B cell (primary cell): Measurements from ENCODE around the gene ITFG1. TPM values are rescaled to one million over a fixed set of nuclear protein-coding genes. Genes with fewer than 3 reads are reported as not detected.
"Not testable (repeated sequence)": the region's sequence is repeated elsewhere in the genome, so short reads cannot be mapped to it uniquely, and the experiment has no call there.

Source experiments
- ATAC-seq: fragments of 200-7000 bp; cut with Tn5 transposase; one replicate; pipeline ENCODE4 v1.10.0; 2021; ENCODE audit warnings: low read depth, mild to moderate bottlenecking, moderate number of reproducible peaks, moderate library complexity
- CTCF ChIA-PET: fragments of 350-600 bp; sonication (Branson Sonifier 250); formaldehyde crosslinking; loops from one replicate; lab custom pipeline; 2021; ENCODE audit warnings: antibody characterized with exemption, inconsistent platforms; lab: Charles Lee
- POLR2A ChIA-PET: fragments of 350-600 bp; sonication (Branson Sonifier 250); formaldehyde crosslinking; loops from one replicate; lab custom pipeline; 2021; ENCODE audit warnings: antibody characterized with exemption; lab: Charles Lee
- DNase-seq: peaks from one replicate; pipeline ENCODE4 v3.0.0; 2013
- H2AFZ ChIP-seq: 2 replicates; pipeline ENCODE4 v1.6.1; 2012; ENCODE audit warnings: mild to moderate bottlenecking, low read depth, low read length; ENCODE audit not compliant: insufficient read depth, poor library complexity, severe bottlenecking
- H3K27ac ChIP-seq, 2 donors: 1 replicate in 1 of 2; 2 replicates in 1 of 2; pipeline ENCODE4 v1.5.1; 2012 to 2013; ENCODE audit warnings: low read length in 2 of 2, mild to moderate bottlenecking in 2 of 2, moderate library complexity in 1 of 2
- H3K27me3 ChIP-seq, 4 experiments: fragments of 200-600 bp in 1 of 4; sonication (generic) in 1 of 4; replicated peaks in 1 of 4; 1 replicate in 2 of 4; 2 replicates in 2 of 4; pipeline versions ENCODE4 v1.6.1 to v1.7.0; 2013 to 2016; ENCODE audit warnings: low read length in 3 of 4, mild to moderate bottlenecking in 2 of 4, mixed read lengths in 1 of 4, moderate library complexity in 1 of 4; ENCODE audit not compliant: insufficient read depth in 4 of 4, control insufficient read depth in 3 of 4; ENCODE audit errors: control extremely low read depth in 1 of 4
- H3K36me3 ChIP-seq, 2 experiments: replicated peaks in 1 of 2; 1 replicate in 1 of 2; 2 replicates in 1 of 2; pipeline versions ENCODE4 v1.6.1 to v1.7.1; 2013; ENCODE audit warnings: low read length in 1 of 2; ENCODE audit not compliant: insufficient read depth in 2 of 2, control insufficient read depth in 1 of 2; ENCODE audit errors: control extremely low read depth in 1 of 2, extremely low read depth in 1 of 2
- H3K4me1 ChIP-seq, 2 donors: fragments of 200-600 bp in 1 of 2; sonication (generic) in 1 of 2; 1 replicate in 1 of 2; 2 replicates in 1 of 2; pipeline versions ENCODE4 v1.5.1 to v1.6.1; 2013 to 2017; ENCODE audit warnings: low read length in 2 of 2; ENCODE audit not compliant: control insufficient read depth in 2 of 2, insufficient read depth in 2 of 2
- H3K4me2 ChIP-seq: replicated peaks from 2 replicates; pipeline ENCODE3; 2012; ENCODE audit warnings: mild to moderate bottlenecking, low read depth, low read length; ENCODE audit not compliant: poor library complexity, severe bottlenecking
- H3K4me3 ChIP-seq, 5 experiments: fragments of 200-600 bp in 1 of 5; sonication (generic) in 1 of 5; 1 replicate in 3 of 5; 2 replicates in 2 of 5; pipeline versions ENCODE4 v1.5.1 to v1.7.0; 2011 to 2016; ENCODE audit warnings: low read length in 4 of 5, mild to moderate bottlenecking in 4 of 5, low read depth in 2 of 5, control low read depth in 1 of 5, moderate library complexity in 1 of 5; ENCODE audit not compliant: insufficient read depth in 1 of 5; ENCODE audit errors: control extremely low read depth in 1 of 5, extremely low read depth in 1 of 5
- H3K79me2 ChIP-seq: fragments of 200-600 bp; sonication (generic); one replicate; pipeline ENCODE4 v1.6.0; 2016; ENCODE audit warnings: low read length; ENCODE audit not compliant: control insufficient read depth, insufficient read depth
- H3K9ac ChIP-seq: fragments of 200-600 bp; sonication (generic); 2 replicates; pipeline ENCODE4 v1.6.1; 2017; ENCODE audit warnings: mild to moderate bottlenecking, low read length, moderate library complexity
- H3K9me3 ChIP-seq, 3 donors: one replicate each; pipeline versions ENCODE4 v1.6.1 to v1.7.1; 2013; ENCODE audit warnings: low read length in 2 of 3; ENCODE audit not compliant: control insufficient read depth in 2 of 3, insufficient read depth in 1 of 3; ENCODE audit errors: control extremely low read depth in 1 of 3
- H4K20me1 ChIP-seq: 2 replicates; pipeline ENCODE4 v1.6.0; 2012; ENCODE audit warnings: mild to moderate bottlenecking, low read length; ENCODE audit not compliant: insufficient read depth, control insufficient read depth, poor library complexity, severe bottlenecking
- H3K27ac Mint-ChIP-seq: one replicate; pipeline ENCODE4 v1.8.0; 2021; ENCODE audit warnings: mixed read lengths
- H3K27me3 Mint-ChIP-seq: one replicate; pipeline ENCODE4 v1.8.0; 2021; ENCODE audit warnings: mixed read lengths
- H3K4me1 Mint-ChIP-seq: one replicate; pipeline ENCODE4 v1.8.0; 2021; ENCODE audit warnings: mixed read lengths
- H3K4me3 Mint-ChIP-seq: one replicate; pipeline ENCODE4 v1.8.0; 2021; ENCODE audit warnings: mixed read lengths
- H3K9me3 Mint-ChIP-seq: one replicate; pipeline ENCODE4 v1.8.0; 2022; ENCODE audit warnings: mixed read lengths; ENCODE audit not compliant: insufficient read depth
- EZH2 ChIP-seq: IDR thresholded peaks from 2 replicates; pipeline ENCODE4 v1.6.1; 2012; ENCODE audit warnings: borderline replicate concordance, low read depth, mild to moderate bottlenecking, moderate library complexity, low read length; ENCODE audit not compliant: insufficient read depth, poor library complexity, severe bottlenecking
- WGBS: methylation state at CpG from one replicate; pipeline ENCODE4 v1.1.5; 2013; ENCODE audit warnings: missing lambda C conversion rate; ENCODE audit not compliant: insufficient coverage; 5-methylcytosine and 5-hydroxymethylcytosine counted together
- intact Hi-C: fragments of 100-400 bp; cut with micrococcal nuclease; formaldehyde crosslinking; loops from one replicate; pipeline ENCODE4 v1.10.0; 2022
- polyA plus RNA-seq: library from polyadenylated mRNA; depleted of rRNA; stranded (reverse); fragments of >200 nt; gene quantifications from 2 replicates; pipeline ENCODE4 v1.2.3, GENCODE V29; 2012
- total RNA-seq, 2 donors: library from RNA; stranded (reverse); fragments of 120-200 nt in 1 of 2; gene quantifications; 1 replicate in 1 of 2; 2 replicates in 1 of 2; pipeline versions ENCODE4 v1.2.3 to v1.2.4, GENCODE V29; 2013 to 2022
- TF ChIP-seq, protein P1 (sequence below): fragments of 200-600 bp; IDR thresholded peaks from one replicate; pipeline ENCODE4 v1.8.0; 2022; ENCODE audit warnings: antibody characterized with exemption, mild to moderate bottlenecking

ITFG1 gene
- total and polyA plus RNA-seq, 2 donors (not counting 1 experiment from before 2014, with no cell fraction given): 9.7 to 40.4 TPM

DNA sequence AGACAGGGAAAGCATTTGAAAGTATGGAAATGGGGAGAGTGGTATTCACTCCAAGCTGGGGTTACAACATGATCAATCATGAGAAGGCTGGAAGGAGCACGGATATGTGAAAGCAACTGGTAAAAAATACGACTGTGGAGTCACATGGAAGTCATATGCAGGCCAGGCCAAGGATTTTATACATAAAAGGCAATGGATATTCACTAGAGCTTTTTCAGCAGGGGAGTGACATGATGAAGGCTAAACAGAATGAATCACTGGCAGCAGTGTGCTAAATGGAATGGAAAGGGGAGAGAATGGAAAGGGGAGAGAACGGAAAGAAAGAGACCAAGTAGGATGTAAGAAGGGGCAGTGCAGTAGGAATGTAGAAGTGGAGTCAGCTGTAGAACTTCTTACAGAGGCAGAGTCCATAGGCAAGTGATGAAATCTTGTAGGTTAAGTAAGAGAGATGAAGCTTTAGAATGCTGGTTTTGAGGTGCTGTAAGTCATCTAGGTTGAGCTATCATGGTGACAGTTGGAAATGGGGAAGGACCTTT lies 304.1 kb downstream of the ITFG1 start:
- POLR2A ChIA-PET: no interaction called here

DNA sequence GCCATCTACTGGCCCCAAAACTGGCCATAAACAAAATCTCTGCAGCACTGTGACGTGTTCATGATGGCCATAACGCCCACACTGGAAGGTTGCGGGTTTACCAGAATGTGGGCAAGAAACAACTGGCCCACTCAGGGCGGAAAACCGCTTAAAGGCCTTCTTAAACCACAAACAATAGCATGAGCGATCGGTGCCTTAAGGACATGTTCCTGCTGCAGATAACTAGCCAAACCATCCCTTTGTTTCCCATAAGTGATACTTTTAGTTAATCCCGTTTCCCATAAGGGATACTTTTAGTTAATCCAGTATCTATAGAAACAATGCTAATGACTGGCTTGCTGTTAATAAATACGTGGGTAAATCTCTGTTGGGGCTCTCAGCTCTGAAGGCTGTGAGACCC lies 308.4 kb downstream of the ITFG1 start:
- H4K20me1 ChIP-seq, H3K4me1 ChIP-seq, H3K9me3 Mint-ChIP-seq, H3K79me2 ChIP-seq, H3K27me3 ChIP-seq, H3K4me2 ChIP-seq, H3K27me3 Mint-ChIP-seq, H3K4me3 Mint-ChIP-seq, POLR2A ChIA-PET, intact Hi-C loops, H3K4me3 ChIP-seq, H3K27ac ChIP-seq, CTCF ChIA-PET, H3K9ac ChIP-seq, H3K27ac Mint-ChIP-seq, H3K4me1 Mint-ChIP-seq, H3K9me3 ChIP-seq, H2AFZ ChIP-seq, DNase-seq, ATAC-seq: not testable (repeated sequence)
- WGBS: 97% methylated on average over 3 of the region's 9 CpGs
- peaks cover 0 to 17% of the 10 kb centered on the region in 2 experiments for H3K36me3 ChIP-seq

More for the DNA sequence above, 304.1 kb downstream of the ITFG1 start:
- Histone ChIP-seq H2AFZ (no peak overlapping the region), H3K4me1 (no peaks in the 10 kb centered on the region), H3K9ac (no peak overlapping the region), H3K4me2 (no peak overlapping the region), H3K27me3 (no peaks in the 10 kb centered on the region), H3K9me3 (peaks cover 0 to 8% (median 4%) of the 10 kb centered on the region in 3 donors), H3K36me3 (peaks cover 3 to 29% of the 10 kb centered on the region in 2 experiments), H3K27ac (no peak overlapping the region), H3K79me2 (no peaks in the 10 kb centered on the region), H4K20me1 (no peaks in the 10 kb centered on the region), H3K4me3 (no peak overlapping the region)
- H3K4me1 Mint-ChIP-seq: no peaks in the 10 kb centered on the region
- H3K9me3 Mint-ChIP-seq: peaks cover 2% of the 10 kb centered on the region
- WGBS: 98% methylated on average over 3 of the region's 3 CpGs
- H3K4me3 Mint-ChIP-seq: no peak overlapping the region
- intact Hi-C loops: no loop called here
- ATAC-seq (no peak), DNase-seq (no peak)
- no peak for TF ChIP-seq EZH2
- TF ChIP-seq, protein P1, sequence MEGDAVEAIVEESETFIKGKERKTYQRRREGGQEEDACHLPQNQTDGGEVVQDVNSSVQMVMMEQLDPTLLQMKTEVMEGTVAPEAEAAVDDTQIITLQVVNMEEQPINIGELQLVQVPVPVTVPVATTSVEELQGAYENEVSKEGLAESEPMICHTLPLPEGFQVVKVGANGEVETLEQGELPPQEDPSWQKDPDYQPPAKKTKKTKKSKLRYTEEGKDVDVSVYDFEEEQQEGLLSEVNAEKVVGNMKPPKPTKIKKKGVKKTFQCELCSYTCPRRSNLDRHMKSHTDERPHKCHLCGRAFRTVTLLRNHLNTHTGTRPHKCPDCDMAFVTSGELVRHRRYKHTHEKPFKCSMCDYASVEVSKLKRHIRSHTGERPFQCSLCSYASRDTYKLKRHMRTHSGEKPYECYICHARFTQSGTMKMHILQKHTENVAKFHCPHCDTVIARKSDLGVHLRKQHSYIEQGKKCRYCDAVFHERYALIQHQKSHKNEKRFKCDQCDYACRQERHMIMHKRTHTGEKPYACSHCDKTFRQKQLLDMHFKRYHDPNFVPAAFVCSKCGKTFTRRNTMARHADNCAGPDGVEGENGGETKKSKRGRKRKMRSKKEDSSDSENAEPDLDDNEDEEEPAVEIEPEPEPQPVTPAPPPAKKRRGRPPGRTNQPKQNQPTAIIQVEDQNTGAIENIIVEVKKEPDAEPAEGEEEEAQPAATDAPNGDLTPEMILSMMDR: no peak
- no peaks in the 10 kb centered on the region for H3K27me3 Mint-ChIP-seq
- CTCF ChIA-PET: interaction anchor here (1.5 kb wide), 1 partner anchor 15 kb away, joined by 5 read pairs; no protein-coding TSS in a partner anchor
- no peak overlapping the region for H3K27ac Mint-ChIP-seq
